GM18498 (cell line): ENCODE measurements around the gene CHID1.

Source experiments
- ATAC-seq: cut with Tn5 transposase; IDR thresholded peaks from one replicate; pipeline ENCODE4 v1.9.1; 2021; ENCODE audit warnings: mild to moderate bottlenecking, moderate library complexity; ENCODE audit not compliant: unreplicated experiment

The CHID1 gene

GRCh38 chr11:837990-838307, 72.7 kb downstream of the CHID1 start:
- ATAC-seq, result no peak

- no peak for ATAC-seq
Measured at GRCh38 chr11:837189-837989, 73.2 kb downstream of the CHID1 start.

GRCh38 chr11:836700-837099, 73.9 kb downstream of the CHID1 start:
- ATAC-seq, result no peak

DNA sequence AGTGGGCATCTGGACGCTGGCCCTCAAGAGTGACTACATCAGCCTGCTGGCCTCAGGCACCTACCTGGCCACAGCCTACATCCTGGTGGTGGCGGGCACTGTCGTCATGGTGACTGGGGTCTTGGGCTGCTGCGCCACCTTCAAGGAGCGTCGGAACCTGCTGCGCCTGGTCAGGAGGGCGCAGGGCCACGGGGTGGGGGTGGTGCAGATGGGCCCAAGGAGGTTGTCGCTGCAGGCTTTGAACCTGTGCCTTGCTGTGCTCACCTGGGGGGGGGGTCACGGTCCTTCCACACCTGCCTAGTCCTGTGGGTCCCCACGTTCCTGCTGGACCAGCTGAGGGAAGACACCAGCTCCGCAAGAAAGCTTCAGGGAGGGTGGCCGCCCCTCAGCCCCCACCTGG, 74.3 kb downstream of the CHID1 start:
- no peak for ATAC-seq

GRCh38 chr11:834371-835316, 76.0 kb downstream of the CHID1 start:
- no peak for ATAC-seq

- ATAC-seq, result no peak
Measured at GRCh38 chr11:833849-834311, 76.7 kb downstream of the CHID1 start.

DNA sequence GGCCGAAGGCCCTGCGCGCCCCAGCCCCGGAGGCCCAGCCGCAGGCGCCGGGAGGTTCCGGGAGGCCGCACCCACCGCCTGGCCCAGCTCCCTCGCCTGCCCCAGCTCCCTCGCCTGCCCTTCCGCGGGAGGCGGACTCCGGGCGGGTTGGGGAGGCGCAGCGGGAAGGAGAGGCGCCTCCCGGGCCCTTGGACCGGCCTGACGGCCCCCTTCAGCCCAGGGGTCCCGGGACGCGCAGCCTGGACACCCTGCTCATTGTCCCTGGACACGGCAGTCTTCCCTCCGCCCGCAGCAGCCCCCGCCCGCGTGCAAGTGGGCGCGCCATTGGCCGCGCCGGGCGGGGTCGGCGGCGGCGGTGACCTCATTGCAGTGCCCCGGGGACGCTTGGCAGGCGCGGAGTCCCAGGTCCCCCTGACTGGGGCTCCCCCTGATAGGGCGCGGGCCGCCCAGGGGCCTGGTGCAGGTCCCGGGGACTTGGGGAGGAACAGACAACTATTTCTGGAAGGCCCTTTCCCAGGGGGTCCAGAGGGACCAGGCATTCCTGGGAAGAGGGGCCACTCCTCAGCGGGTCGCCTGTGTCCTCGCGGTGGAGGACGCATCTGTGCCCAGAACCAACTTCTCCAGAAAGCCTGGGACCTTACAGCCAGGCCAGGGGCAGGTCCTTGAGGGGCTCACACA, 77.4 kb downstream of the CHID1 start:
- peak; percentile 19 for ATAC-seq

DNA sequence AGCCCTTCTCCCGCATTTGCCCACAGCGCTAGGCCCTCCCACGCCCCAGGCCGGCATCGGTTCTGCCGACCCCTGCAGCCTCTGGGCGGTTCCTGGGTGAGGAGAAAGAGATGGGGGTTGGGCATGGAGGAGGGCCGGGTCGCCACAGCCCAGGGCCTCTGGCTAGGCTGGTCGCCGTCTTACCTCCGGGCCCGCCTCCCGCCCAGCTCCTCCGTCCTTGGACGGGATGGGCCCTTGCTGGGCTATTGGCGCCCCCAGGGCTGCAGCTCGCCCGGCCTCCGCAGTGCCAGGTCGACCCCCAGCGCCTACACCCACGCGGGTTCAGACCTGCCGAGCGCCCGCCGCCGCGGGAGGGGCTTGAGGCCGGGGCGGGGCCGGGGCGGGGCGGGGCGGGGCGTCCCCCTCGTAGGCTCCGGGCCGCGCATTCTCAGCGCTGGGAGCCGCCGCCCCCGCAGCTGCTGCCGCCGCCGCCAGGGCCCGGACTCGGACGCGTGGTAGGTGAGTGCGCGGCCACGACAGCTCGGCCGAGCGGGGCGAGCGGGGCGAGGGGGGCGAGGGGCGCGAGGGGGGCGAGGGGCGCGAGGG, 78.0 kb downstream of the CHID1 start, which contains the start of gene CD151:
Gene CD151, plus strand, starts transcription at position 424 of the 585 bp plus-strand sequence. CDS start 3,118 bp downstream, outside the sequence.
- peak; percentile 48 for ATAC-seq

GRCh38 chr11:831961-832528, 78.6 kb downstream of the CHID1 start:
- ATAC-seq, result no peak

DNA sequence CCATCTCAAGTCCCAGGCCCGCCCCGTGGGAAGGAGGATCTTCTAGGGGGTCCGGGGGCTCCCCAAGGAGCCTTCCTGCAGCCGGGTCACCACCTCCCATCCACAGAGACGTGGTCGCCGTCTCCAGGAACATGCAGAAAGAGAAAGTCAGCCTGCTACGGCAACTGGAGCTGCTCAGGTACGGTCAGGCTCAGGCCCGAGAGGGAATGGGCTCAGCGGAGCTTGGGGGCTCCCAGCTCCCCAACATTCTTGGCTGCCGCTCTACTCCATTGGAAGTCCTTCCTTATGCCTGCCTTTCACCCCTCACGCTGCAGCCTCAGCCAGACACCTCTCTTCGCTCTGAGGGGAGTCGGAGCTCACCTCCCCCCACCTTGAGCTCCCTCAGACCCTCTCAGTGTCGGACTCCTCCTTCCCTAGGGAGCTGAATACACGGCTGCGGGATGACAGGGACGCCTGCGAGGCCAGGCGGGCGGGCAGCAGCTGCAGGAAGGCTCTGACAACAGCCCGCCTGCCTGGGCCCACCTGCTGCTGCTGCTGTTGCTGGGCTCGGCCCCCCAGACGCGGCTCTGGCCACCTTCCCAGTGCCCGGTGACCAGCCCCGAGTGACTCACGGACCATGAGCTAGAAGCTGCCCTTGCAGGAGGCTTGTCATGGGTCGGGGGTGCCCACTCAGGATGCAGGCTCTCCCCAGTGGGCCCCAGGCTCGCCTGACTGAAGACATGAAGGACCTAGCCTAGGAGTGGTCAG, 79.3 kb downstream of the CHID1 start:
- ATAC-seq, result no peak

- ATAC-seq, result no peak
Measured at GRCh38 chr11:830295-831117, 80.1 kb downstream of the CHID1 start.

DNA sequence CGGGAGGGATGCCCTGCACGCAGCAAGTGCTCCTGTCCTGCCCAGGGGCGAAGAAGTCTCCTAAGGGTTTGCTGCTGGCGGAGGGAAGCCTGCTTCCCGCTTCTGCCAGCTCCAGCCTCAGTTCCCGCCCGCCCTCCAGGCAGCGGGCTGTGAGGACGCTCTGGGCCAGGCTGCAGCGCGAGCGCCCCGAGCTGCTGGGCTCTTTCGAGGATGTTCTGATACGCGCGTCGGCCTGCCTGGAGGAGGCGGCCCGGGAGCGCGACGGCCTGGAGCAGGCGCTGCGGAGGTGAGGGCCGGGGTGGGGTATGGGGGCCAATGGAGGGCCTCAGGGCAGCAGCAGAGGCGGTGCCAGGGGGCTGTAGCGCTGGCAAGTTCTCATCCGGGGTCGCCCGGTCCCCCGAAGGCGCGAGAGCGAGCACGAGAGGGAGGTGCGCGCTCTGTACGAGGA, 80.7 kb downstream of the CHID1 start:
- ATAC-seq, result no peak

- no peak for ATAC-seq
Measured at GRCh38 chr11:829176-829846, 81.3 kb downstream of the CHID1 start.

GRCh38 chr11:828506-829175, 82.0 kb downstream of the CHID1 start:
- no peak for ATAC-seq

- no peak for ATAC-seq
Measured at GRCh38 chr11:827897-828192, 82.8 kb downstream of the CHID1 start, which contains the start of gene CRACR2B. TSS of gene CRACR2B (plus strand) at chr11:827919. CDS start at chr11:828608, 689 bp downstream.

DNA sequence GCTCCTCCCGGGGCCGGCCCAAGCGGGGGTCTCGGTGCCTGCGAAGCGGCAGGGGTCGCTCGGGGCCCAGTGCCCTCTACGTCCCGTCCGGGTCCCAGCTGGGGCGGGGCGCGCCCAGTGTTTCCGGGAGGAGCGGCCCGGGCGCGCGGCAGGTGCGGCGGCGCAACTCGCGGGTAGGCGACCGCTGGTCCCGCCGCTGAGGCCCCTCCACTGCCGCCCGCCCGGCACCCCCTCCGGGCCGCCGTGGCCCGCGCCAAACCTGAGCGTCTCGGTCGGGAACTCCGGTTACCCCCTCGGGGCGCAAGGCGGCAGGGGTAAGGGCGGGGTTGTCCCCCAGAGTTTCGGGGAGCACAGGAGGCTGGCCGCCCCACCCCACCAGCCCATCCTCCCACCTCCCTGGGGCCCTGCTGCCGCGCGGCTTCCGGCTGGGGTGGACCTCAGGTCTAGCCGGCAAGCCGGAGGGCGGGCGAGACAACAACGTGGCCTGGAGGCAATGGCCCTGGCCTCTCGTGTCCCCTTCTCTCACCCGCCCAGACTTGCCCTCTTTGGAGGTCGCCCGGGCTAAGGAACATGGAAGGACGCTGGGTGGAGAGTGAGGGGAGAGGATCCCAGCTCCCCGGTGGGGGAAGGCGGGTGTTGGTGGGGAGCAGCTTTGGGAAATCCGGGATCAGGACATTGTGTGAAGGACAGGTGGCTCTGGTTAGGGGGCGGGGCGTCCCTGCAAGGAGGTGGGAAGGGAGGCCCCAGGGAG, 83.3 kb downstream of the CHID1 start:
- peak; percentile 48 for ATAC-seq

- no peak for ATAC-seq
Measured at GRCh38 chr11:826836-827145, 83.8 kb downstream of the CHID1 start.
